Subcutaneous abdominal adipose tissue (tissue), 5 donors: ENCODE results near the gene HCST.

Experiments
- H3K27ac ChIP-seq: one replicate; pipeline ENCODE4 v1.7.0; 2013; ENCODE audit warnings: low read depth, mild to moderate bottlenecking, inconsistent platforms, low read length, moderate library complexity
- H3K27me3 ChIP-seq, 5 donors: one replicate each; pipeline ENCODE4 v1.7.0; 2013; ENCODE audit warnings: low read length in 5 of 5, inconsistent platforms in 1 of 5; ENCODE audit not compliant: control insufficient read depth in 5 of 5, insufficient read depth in 4 of 5
- H3K36me3 ChIP-seq, 5 donors: one replicate each; pipeline ENCODE4 v1.7.0; 2013; ENCODE audit warnings: low read length in 5 of 5; ENCODE audit not compliant: control insufficient read depth in 5 of 5, insufficient read depth in 5 of 5
- H3K4me1 ChIP-seq, 5 donors: one replicate each; pipeline ENCODE4 v1.7.0; 2013; ENCODE audit warnings: low read length in 5 of 5, mild to moderate bottlenecking in 3 of 5, moderate library complexity in 1 of 5; ENCODE audit not compliant: control insufficient read depth in 5 of 5, insufficient read depth in 5 of 5
- H3K4me3 ChIP-seq, 5 donors: one replicate each; pipeline ENCODE4 v1.7.0; 2013; ENCODE audit warnings: low read length in 5 of 5, low read depth in 1 of 5
- H3K9ac ChIP-seq, 5 donors: one replicate each; pipeline ENCODE4 v1.7.0; 2013; ENCODE audit warnings: low read length in 5 of 5, mild to moderate bottlenecking in 4 of 5, moderate library complexity in 3 of 5
- H3K9me3 ChIP-seq, 5 donors: one replicate each; pipeline ENCODE4 v1.7.0; 2013; ENCODE audit warnings: low read length in 5 of 5; ENCODE audit not compliant: control insufficient read depth in 5 of 5
- donor health status: healthy.
- donor health status: healthy.
- donor health status: healthy.
- donor health status: healthy.
- donor health status: healthy.

HCST gene

DNA sequence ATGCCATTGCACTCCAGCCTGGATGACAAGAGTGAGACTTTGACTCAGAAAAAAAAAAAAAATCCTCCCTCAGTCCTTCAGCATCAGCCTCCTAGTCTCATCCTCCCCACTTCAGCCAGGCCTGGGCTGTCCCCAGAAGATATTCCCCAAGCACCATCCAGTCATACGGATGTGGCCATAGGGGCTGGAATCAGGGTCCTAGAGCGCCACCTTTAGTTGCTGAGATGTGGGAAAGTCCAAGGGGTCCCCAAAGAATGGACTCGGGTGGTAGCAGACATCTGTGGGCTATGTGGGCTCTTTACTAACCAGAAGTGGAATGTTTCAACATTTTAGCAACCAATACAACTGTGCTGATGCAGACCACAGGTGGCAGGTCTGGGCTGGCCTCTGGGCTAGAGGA lies 8.8 kb downstream of the HCST start:
- Histone ChIP-seq H3K36me3 (peaks cover 0 to 4% (median 0%) of the 10 kb centered on the region in 5 donors), H3K27me3 (no peaks in the 10 kb centered on the region), H3K9me3 (no peaks in the 10 kb centered on the region), H3K4me3 (no peak overlapping the region), H3K27ac (no peak overlapping the region), H3K9ac (no peak overlapping the region), H3K4me1 (peaks cover 0 to 15% (median 10%) of the 10 kb centered on the region in 5 donors)

DNA sequence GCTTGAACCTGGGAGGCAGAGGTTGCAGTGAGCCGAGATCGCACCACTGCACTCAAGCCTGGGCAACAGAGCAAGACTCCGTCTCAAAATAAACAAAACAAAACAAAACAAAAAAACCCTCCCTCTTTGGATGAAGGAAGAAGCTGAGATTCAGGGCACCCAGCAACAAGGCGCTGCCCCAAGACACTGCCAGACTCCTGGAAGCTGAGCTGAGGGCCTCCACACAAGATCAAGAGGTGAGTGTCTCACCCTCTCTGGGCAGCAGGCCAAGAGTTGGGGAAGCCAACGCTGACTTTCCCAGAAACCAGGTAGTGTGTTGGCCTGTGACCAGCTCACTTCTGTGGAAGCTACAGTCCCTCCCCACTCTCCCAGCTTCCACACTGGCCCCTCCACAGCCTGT lies 9.5 kb downstream of the HCST start:
- H3K4me1 ChIP-seq: peaks cover 0 to 9% (median 4%) of the 10 kb centered on the region in 5 donors
- peaks cover 0 to 4% (median 0%) of the 10 kb centered on the region in 5 donors for H3K36me3 ChIP-seq
- H3K9ac ChIP-seq: no peak overlapping the region
- no peaks in the 10 kb centered on the region for H3K9me3 ChIP-seq
- H3K27ac ChIP-seq: no peak overlapping the region
- H3K27me3 ChIP-seq: no peaks in the 10 kb centered on the region
- no peak overlapping the region for H3K4me3 ChIP-seq

DNA sequence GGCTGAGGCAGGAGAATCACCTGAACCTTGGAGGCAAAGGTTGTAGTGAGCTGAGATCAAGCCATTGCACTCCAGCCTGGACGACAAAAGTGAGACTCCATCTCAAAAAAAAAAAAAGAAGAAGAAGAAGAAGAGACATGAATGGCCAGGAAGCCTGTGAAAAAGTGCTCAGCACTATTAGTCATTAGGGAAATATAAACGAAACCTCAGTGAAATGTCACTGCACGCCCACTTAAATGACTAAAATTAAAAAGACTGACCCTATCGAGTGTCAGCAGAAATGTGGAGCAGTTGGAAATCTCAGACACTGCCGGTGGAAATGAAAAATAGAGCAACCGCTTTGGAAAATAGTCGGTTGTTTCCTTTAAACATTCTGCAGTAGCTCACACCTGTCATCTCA lies 11.3 kb downstream of the HCST start:
- no peaks in the 10 kb centered on the region for H3K27me3 ChIP-seq
- H3K36me3 ChIP-seq: no peaks in the 10 kb centered on the region
- no peak overlapping the region for H3K4me3 ChIP-seq
- no peak overlapping the region for H3K27ac ChIP-seq
- no peak overlapping the region for H3K9ac ChIP-seq
- H3K4me1 ChIP-seq: peaks cover 0 to 5% (median 0%) of the 10 kb centered on the region in 5 donors
- no peaks in the 10 kb centered on the region for H3K9me3 ChIP-seq

DNA sequence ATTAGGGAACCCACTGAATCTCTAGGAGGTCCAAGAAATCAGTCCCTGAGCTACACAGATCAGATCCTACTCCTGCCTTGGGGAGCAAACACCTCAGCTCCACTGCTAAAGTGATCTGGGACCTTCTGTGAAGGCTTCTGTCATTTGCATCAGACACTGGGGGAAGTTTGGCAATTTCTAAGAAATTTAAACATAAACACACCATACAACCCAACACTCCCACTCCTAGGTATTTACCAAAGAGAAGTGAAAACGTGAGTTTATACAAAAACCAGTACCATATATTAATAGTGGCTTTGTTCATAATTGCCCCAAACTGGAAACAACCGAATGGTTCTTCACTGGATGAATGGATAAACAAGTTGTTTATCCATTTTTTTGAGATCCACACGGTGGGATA lies 13.1 kb downstream of the HCST start:
- H3K27ac ChIP-seq: no peak overlapping the region
- no peak overlapping the region for H3K4me3 ChIP-seq
- H3K9ac ChIP-seq: no peak overlapping the region

DNA sequence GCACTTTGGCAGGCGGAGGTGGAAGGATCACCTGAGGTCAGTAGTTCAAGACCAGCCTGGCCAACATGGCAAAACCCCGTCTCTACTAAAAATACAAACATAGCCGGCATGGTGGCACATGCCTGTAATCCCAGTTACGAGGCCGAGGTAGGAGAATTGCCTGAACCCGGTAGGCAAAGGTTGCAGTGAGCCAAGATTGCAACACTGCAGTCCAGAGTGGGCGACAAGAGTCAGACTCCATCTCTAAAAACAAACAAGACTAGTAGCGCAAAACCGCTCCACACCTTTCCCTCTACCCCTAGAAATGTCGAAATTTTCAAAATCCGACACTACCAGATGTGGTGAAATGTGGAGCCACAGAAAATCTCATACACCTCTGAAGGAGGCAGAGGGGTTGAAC lies 17.0 kb downstream of the HCST start:
- Histone ChIP-seq H3K9ac (no peak overlapping the region), H3K9me3 (no peaks in the 10 kb centered on the region), H3K36me3 (no peaks in the 10 kb centered on the region), H3K27me3 (no peaks in the 10 kb centered on the region), H3K27ac (no peak overlapping the region), H3K4me3 (no peak overlapping the region), H3K4me1 (no peaks in the 10 kb centered on the region)

More for the DNA sequence above, 13.1 kb downstream of the HCST start:
- Histone ChIP-seq H3K27me3 (no peaks in the 10 kb centered on the region), H3K9me3 (no peaks in the 10 kb centered on the region), H3K36me3 (no peaks in the 10 kb centered on the region), H3K4me1 (no peaks in the 10 kb centered on the region)

DNA sequence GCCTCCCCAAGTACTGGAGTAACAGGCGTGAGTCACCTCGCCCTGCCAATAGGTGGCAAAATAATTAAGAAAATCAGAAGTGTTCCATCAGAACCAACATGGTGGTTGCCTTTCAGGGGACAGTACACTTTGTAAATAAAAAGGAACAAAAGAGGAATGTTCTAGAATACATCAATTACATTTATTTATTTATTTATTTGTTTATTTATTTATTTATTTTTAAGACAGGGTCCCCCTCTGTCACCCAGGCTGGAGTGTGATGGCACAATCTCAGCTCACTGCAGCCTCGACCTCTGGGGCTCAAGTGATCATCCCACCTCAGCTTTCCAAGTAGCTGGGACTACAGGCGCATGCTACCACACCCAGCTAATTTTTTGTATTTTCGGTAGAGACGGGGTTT lies 18.7 kb downstream of the HCST start:
- H3K9ac ChIP-seq: no peak overlapping the region
- H3K9me3 ChIP-seq: peaks cover 0 to 10% (median 7%) of the 10 kb centered on the region in 5 donors
- H3K4me1 ChIP-seq: no peaks in the 10 kb centered on the region
- H3K27me3 ChIP-seq: peaks cover 0 to 6% (median 0%) of the 10 kb centered on the region in 5 donors
- no peak overlapping the region for H3K4me3 ChIP-seq
- H3K27ac ChIP-seq: no peak overlapping the region
- no peaks in the 10 kb centered on the region for H3K36me3 ChIP-seq

DNA sequence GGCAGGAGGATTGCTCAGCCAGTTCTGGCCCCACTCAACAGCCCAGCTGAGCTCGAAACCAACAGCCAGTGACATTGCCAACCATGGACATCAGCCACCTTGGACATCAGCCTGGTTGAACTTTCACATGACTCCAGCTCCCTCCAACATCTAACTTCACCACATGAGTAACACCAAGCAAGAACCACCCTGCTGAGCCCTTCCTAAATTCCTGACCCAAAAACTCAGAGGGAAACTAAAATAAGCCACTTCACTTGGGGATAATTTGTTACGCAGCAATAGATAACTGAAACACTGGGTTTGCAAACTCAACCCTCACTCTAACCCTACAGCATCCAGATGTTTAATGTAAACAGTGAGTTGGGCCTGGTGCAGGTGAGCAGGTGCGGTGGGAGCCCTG lies 23.2 kb downstream of the HCST start:
- Histone ChIP-seq H3K9me3 (peaks cover 0 to 10% (median 8%) of the 10 kb centered on the region in 5 donors), H3K4me1 (no peaks in the 10 kb centered on the region), H3K4me3 (no peak overlapping the region), H3K27me3 (peaks cover 0 to 10% (median 0%) of the 10 kb centered on the region in 5 donors), H3K27ac (no peak overlapping the region), H3K9ac (no peak overlapping the region), H3K36me3 (no peaks in the 10 kb centered on the region)

DNA sequence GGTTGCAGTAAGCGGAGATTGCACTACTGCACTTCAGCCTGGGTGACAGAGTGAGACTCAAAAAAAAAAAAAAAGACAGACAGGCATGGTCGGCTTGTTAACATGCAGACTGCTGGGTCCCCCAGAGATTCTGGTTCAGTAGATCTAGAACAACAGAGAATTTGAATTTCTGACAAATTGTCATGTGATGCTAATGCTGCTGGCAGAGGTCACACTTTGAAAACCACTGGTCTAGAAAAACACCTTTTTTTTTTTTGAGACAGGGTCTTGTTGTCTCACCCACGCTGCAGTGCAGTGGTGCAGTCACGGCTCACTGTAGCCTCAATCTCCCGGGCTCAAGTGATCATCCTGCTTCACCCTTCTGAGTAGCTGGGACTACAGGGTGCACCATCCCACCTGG lies 26.2 kb downstream of the HCST start:
- Histone ChIP-seq H3K27ac (no peak overlapping the region), H3K9me3 (peaks cover 0 to 10% (median 8%) of the 10 kb centered on the region in 5 donors), H3K36me3 (no peaks in the 10 kb centered on the region), H3K4me3 (no peak overlapping the region), H3K9ac (no peak overlapping the region), H3K4me1 (peaks cover 4 to 9% (median 6%) of the 10 kb centered on the region in 5 donors), H3K27me3 (peaks cover 0 to 10% (median 0%) of the 10 kb centered on the region in 5 donors)

DNA sequence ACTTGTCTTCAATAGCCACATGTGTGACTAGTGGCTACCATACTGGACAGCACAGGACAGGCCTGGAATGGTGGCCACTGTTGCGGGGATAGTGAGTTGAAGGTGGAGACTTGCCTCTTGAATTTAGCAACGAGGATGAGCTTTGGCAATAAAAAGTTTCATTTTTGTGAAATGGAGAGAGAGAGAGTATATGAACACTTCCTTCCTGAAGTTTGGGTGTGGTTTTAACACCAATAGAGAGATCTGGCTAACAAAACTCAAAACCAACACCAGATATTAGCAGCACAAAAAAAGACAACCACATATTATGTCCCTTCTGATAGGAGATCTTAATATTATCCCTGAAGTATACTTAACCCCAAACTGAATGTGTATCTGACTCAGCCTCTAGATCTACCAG lies 27.5 kb downstream of the HCST start:
- Histone ChIP-seq H3K9me3 (peaks cover 0 to 10% (median 8%) of the 10 kb centered on the region in 5 donors), H3K27ac (no peak overlapping the region), H3K36me3 (no peaks in the 10 kb centered on the region)

DNA sequence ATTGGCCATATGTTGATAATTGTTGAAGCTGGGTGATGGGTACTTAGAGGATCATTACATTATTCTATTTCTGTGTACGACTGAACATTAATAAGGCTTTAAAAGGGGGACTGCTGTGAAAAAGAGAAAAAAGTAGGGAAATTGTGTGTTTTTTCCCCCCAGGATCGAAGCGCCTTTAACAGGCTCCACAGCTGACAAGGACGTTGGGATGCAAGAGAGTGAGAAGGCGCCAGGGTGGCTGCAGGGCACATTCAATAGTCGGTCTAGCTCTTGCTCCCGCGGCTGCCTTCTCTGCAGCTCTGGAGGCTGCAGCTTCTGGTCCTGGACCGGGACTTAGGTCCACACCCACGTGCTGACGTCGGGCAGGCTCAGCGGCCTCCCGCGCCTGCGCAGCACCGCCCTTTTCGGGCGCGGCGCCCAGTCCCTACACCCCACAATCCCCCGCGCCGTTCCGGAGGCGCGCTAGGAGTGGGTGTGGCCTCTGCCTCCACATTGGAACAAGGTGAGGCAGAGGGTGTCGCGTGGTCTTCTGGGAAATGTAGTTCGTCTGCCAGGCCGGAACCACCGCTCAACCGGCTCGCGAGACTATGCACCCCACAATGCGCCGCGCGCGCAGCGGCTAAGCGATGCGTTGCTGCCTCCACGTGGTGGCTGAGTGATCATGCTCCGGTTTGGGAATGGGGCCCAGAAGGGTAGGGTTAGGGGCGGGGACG lies 29.0 kb downstream of the HCST start:
- Histone ChIP-seq H3K27me3 (peaks cover 0 to 3% (median 0%) of the 10 kb centered on the region in 5 donors), H3K4me3 (peak overlapping the region in 4 of 5 donors; percentile 34 to 53 (median 44)), H3K9me3 (no peaks in the 10 kb centered on the region), H3K36me3 (no peaks in the 10 kb centered on the region), H3K27ac (no peak overlapping the region), H3K9ac (no peak overlapping the region), H3K4me1 (peaks cover 9 to 19% (median 15%) of the 10 kb centered on the region in 5 donors)

More for the DNA sequence above, 27.5 kb downstream of the HCST start:
- Histone ChIP-seq H3K9ac (no peak overlapping the region), H3K27me3 (peaks cover 0 to 10% (median 0%) of the 10 kb centered on the region in 5 donors), H3K4me1 (peaks cover 4 to 9% (median 6%) of the 10 kb centered on the region in 5 donors), H3K4me3 (no peak overlapping the region)
